ENCODE data around the gene ZNF608.

- no peak for TF ChIP-seq EZH2 (IDR thresholded peaks at IDR 0.05; ENCODE audit: low read length)
- TF ChIP-seq CTCF (optimal IDR thresholded peaks at IDR 0.05 in 1 of 3, IDR thresholded peaks at IDR 0.05 in 1 of 3, conservative IDR thresholded peaks at IDR 0.05 in 1 of 3; ENCODE audit: extremely low read depth in 1 of 3, insufficient read depth in 2 of 3, low read length in 3 of 3): no peak
Measured at GRCh38 chr5:124760608-124761007, 14.2 kb upstream of the ZNF608 start.
